CD4-positive, alpha-beta T cell (primary cell): ENCODE results near the gene UBE2D3. TPM values are rescaled to one million over a fixed set of nuclear protein-coding genes. Genes with fewer than 3 reads are reported as not detected.
"Not testable (repeated sequence)": the region's sequence is repeated elsewhere in the genome, so short reads cannot be mapped to it uniquely, and the experiment has no call there.

Source experiments
- ATAC-seq: fragments of 200-7000 bp; cut with Tn5 transposase; one replicate; pipeline ENCODE4 v1.10.0; 2022; ENCODE audit warnings: mild to moderate bottlenecking; ENCODE audit not compliant: poor library complexity
- CTCF ChIA-PET: fragments of 350-600 bp; sonication (Branson Sonifier 250); formaldehyde crosslinking; loops from one replicate; lab custom pipeline; 2021; ENCODE audit warnings: antibody characterized with exemption, inconsistent platforms; lab: Charles Lee
- POLR2A ChIA-PET: fragments of 350-600 bp; sonication (Branson Sonifier 250); formaldehyde crosslinking; loops from one replicate; lab custom pipeline; 2021; ENCODE audit warnings: antibody characterized with exemption, inconsistent platforms; lab: Charles Lee
- DNase-seq, 14 experiments: peaks; one replicate each; pipeline ENCODE4 v3.0.0-alpha.2; 2013 to 2020; ENCODE audit warnings: mixed read lengths in 2 of 14
- H3K27ac ChIP-seq, 2 donors: one replicate each; pipeline versions ENCODE4 v1.5.1 to v1.7.0; 2013; ENCODE audit warnings: low read length in 2 of 2, low read depth in 1 of 2, mild to moderate bottlenecking in 1 of 2
- H3K27me3 ChIP-seq, 2 experiments: 1 replicate in 1 of 2; 2 replicates in 1 of 2; pipeline versions ENCODE4 v1.6.1 to v1.7.0; 2013; ENCODE audit warnings: low read length in 2 of 2, control low read depth in 1 of 2, mild to moderate bottlenecking in 1 of 2, moderate library complexity in 1 of 2; ENCODE audit not compliant: insufficient read depth in 2 of 2, control insufficient read depth in 1 of 2
- H3K36me3 ChIP-seq: one replicate; pipeline ENCODE4 v1.6.1; 2013; ENCODE audit warnings: low read length, control low read depth; ENCODE audit not compliant: insufficient read depth
- H3K4me1 ChIP-seq: one replicate; pipeline ENCODE4 v1.6.1; 2013; ENCODE audit warnings: low read length, control low read depth; ENCODE audit not compliant: insufficient read depth
- H3K4me3 ChIP-seq: one replicate; pipeline ENCODE4 v1.5.1; 2013; ENCODE audit warnings: mild to moderate bottlenecking, low read length, moderate library complexity
- H3K9me3 ChIP-seq, 2 experiments: 1 replicate in 1 of 2; 2 replicates in 1 of 2; pipeline versions ENCODE4 v1.6.1 to v1.7.0; 2013; ENCODE audit warnings: low read length in 2 of 2, mild to moderate bottlenecking in 2 of 2, control low read depth in 1 of 2, moderate library complexity in 1 of 2; ENCODE audit not compliant: control insufficient read depth in 1 of 2, insufficient read depth in 1 of 2
- H3K27ac Mint-ChIP-seq: one replicate; pipeline ENCODE4 v1.8.0; 2020; ENCODE audit warnings: mixed read lengths
- H3K27me3 Mint-ChIP-seq: one replicate; pipeline ENCODE4 v1.8.0; 2021; ENCODE audit warnings: mixed read lengths
- H3K36me3 Mint-ChIP-seq: one replicate; pipeline ENCODE4 v1.8.0; 2021; ENCODE audit warnings: low read depth, mixed read lengths
- H3K4me1 Mint-ChIP-seq: one replicate; pipeline ENCODE4 v1.8.0; 2021; ENCODE audit warnings: low read depth, mixed read lengths
- H3K4me3 Mint-ChIP-seq: one replicate; pipeline ENCODE4 v1.8.0; 2020; ENCODE audit warnings: mild to moderate bottlenecking, mixed read lengths
- H3K9me3 Mint-ChIP-seq: one replicate; pipeline ENCODE4 v1.8.0; 2020; ENCODE audit warnings: mixed read lengths
- CTCF ChIP-seq: fragments of 200-600 bp; IDR thresholded peaks from one replicate; pipeline ENCODE4 v1.8.0; 2022; ENCODE audit warnings: antibody characterized with exemption, mild to moderate bottlenecking
- intact Hi-C, 2 experiments: fragments of 100-400 bp; cut with DNase I in 1 of 2; cut with micrococcal nuclease in 1 of 2; formaldehyde crosslinking; loops; one replicate each; pipeline versions ENCODE4 v1.15.1 to v1.9.0; 2023 to 2025; cut with DNase I, micrococcal nuclease
- total RNA-seq, 174 experiments: library from RNA in 2 of 174; stranded (reverse) in 2 of 174; gene quantifications; one replicate each; pipeline ENCODE4 v1.2.3 and lab custom pipeline; 2021 to 2026

UBE2D3 gene
- total RNA-seq, 2 experiments from 2014 or later: 659 to 719 TPM

DNA sequence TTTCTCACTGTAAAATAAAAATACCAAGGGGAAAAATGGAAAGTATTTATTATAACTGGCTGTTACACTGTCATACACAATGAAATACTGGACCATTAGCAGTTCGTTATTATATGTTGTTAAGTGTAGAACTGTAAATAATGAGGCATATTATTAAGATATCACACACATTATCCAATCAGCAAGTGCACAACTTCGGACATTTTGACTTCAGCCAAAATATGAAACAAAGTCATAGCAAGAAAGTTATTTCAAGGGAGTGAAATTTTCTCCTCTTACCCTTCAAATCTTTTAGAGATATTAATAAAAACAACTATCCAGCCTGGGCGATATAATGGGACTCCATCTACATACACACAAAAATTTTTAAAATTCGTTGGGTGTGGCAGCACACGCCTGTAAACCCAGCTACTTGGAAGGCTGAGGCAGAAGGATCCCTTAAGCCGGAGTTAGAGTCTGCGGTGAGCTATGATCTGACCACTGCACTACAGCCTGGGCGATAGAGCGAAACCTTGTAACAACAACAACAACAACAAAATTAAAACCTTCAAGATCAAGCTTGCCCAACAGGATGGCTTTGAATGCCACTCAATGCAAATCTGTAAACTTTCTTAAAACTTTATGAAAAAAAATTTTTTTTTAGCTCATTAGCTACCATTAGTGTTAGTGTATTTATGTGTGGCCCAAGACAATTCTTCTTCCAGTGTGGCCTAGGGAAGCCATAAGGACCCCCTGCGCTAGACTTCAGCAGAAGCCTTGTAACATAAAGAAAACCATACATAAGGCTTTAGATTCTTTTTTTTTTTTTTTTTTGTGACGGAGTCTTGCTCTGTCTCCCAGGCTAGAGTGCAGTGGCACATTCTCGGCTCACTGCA is 40.2 kb upstream of the UBE2D3 start:
- H3K4me1 Mint-ChIP-seq: peaks cover 76% of the 10 kb centered on the region
- no peaks in the 10 kb centered on the region for H3K27me3 Mint-ChIP-seq
- DNase-seq: peak in 2 of 14 experiments; percentile 10 to 12
- Histone ChIP-seq H3K27me3 (no peaks in the 10 kb centered on the region), H3K27ac (peak overlapping the region; percentile 94 to 96), H3K4me1 (peaks cover 21% of the 10 kb centered on the region), H3K9me3 (no peaks in the 10 kb centered on the region), H3K36me3 (no peaks in the 10 kb centered on the region), H3K4me3 (peak overlapping the region; percentile 70)
- intact Hi-C loops: loop anchor here (1.0 to 10.0 kb wide), 4 partner anchors 38 to 227 kb away; partner anchors contain the start of genes MANBA (in 2 of the 2) and BDH2 (in 1 of the 2)
- CTCF ChIA-PET: interaction anchor here (0.6 to 2.3 kb wide), 4 partner anchors 14 to 523 kb away, joined by 3 to 27 read pairs (median 3); partner anchors contain the start of genes SLC39A8 and UBE2D3
- TF ChIP-seq CTCF: no peak
- peak overlapping the region; percentile 98 for H3K27ac Mint-ChIP-seq
- no peak for ATAC-seq
- peak overlapping the region; percentile 87 for H3K4me3 Mint-ChIP-seq
- POLR2A ChIA-PET: interaction anchor here (0.9 to 5.4 kb wide), 6 partner anchors 14 to 366 kb away, joined by 3 to 419 read pairs (median 28); partner anchors contain the start of genes MANBA, NFKB1 and UBE2D3
- no peaks in the 10 kb centered on the region for H3K9me3 Mint-ChIP-seq
- peaks cover 8% of the 10 kb centered on the region for H3K36me3 Mint-ChIP-seq

DNA sequence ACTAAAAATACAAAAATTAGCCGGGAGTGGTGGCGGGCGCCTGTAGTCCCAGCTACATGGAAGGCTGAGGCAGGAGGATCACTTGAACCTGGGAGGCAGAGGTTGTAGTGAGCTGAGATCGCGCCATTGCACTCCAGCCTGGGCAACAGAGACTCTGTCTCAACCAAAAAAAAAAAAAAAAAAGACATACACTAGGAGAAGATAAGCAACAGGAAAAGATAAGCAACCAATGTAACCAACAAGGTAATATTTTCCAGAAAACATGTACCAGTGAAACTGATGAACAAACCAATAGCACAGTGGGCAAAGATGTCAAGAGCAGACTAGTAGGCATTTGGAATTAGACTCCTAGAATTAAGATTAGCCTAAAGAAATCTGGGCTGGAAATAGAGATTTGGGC is 38.0 kb upstream of the UBE2D3 start:
- ATAC-seq, H3K27me3 Mint-ChIP-seq, DNase-seq, H3K36me3 ChIP-seq, H3K9me3 Mint-ChIP-seq, H3K9me3 ChIP-seq, H3K27ac ChIP-seq, H3K27me3 ChIP-seq, H3K4me3 ChIP-seq: not testable (repeated sequence)
- peak overlapping the region; percentile 55 for H3K4me3 Mint-ChIP-seq
- CTCF ChIA-PET: interaction anchor here (0.7 to 1.4 kb wide), 2 partner anchors 37 to 254 kb away, joined by 3 read pairs; no protein-coding TSS in a partner anchor
- peak overlapping the region; percentile 98 for H3K27ac Mint-ChIP-seq
- peaks cover 18% of the 10 kb centered on the region for H3K36me3 Mint-ChIP-seq
- POLR2A ChIA-PET: interaction anchor here (5.4 kb wide), 1 partner anchor 37 kb away, joined by 419 read pairs; the partner anchor contains the start of gene UBE2D3
- H3K4me1 Mint-ChIP-seq: peaks cover 62% of the 10 kb centered on the region
- intact Hi-C loops: loop anchor here in 1 of 2 experiments (5.0 to 10.0 kb wide), 2 partner anchors 103 to 229 kb away; partner anchors contain the start of genes BDH2 and MANBA
- H3K4me1 ChIP-seq: peaks cover 21% of the 10 kb centered on the region

- H3K27me3 ChIP-seq: no peaks in the 10 kb centered on the region
- CTCF ChIA-PET: no interaction called here
- no peak for DNase-seq
- peaks cover 25% of the 10 kb centered on the region for H3K36me3 Mint-ChIP-seq
- peaks cover 8% of the 10 kb centered on the region for H3K4me1 ChIP-seq
- peaks cover 11% of the 10 kb centered on the region for H3K9me3 Mint-ChIP-seq
- H3K9me3 ChIP-seq: peaks cover 14 to 25% of the 10 kb centered on the region in 2 experiments
- H3K27me3 Mint-ChIP-seq: no peaks in the 10 kb centered on the region
- TF ChIP-seq CTCF: no peak
- intact Hi-C loops: loop anchor here in 1 of 2 experiments (10.0 kb wide), 1 partner anchor 232 kb away; the partner anchor contains the start of gene BDH2
- POLR2A ChIA-PET: no interaction called here
- no peak overlapping the region for H3K27ac ChIP-seq
- H3K4me3 Mint-ChIP-seq: no peak overlapping the region
- no peak overlapping the region for H3K27ac Mint-ChIP-seq
- no peak for ATAC-seq
- H3K36me3 ChIP-seq: no peaks in the 10 kb centered on the region
- no peak overlapping the region for H3K4me3 ChIP-seq
- H3K4me1 Mint-ChIP-seq: peaks cover 41% of the 10 kb centered on the region
Measured at GRCh38 chr4:102862747-102863146, 35.4 kb upstream of the UBE2D3 start.
